Ishikawa (cell line): ENCODE data around the gene KBTBD6.

Source experiments
- CREB1 ChIP-seq: IDR thresholded peaks from 2 replicates; pipeline ENCODE4 v1.6.1; 2012; ENCODE audit warnings: low read depth
- EGR1 ChIP-seq: IDR thresholded peaks from 2 replicates; pipeline ENCODE4 v1.6.1; 2012
- EP300 ChIP-seq: IDR thresholded peaks from 2 replicates; pipeline ENCODE4 v1.6.1; 2012; ENCODE audit warnings: borderline replicate concordance
- RAD21 ChIP-seq: IDR thresholded peaks from 2 replicates; pipeline ENCODE4 v1.6.1; 2012; ENCODE audit warnings: low read depth
- TCF12 ChIP-seq: IDR thresholded peaks from 2 replicates; pipeline ENCODE4 v1.6.1; 2012; ENCODE audit warnings: low read depth
- TEAD4 ChIP-seq: IDR thresholded peaks from 2 replicates; pipeline ENCODE4 v1.6.1; 2012
- YY1 ChIP-seq: IDR thresholded peaks from 2 replicates; pipeline ENCODE4 v1.6.1; 2012; ENCODE audit warnings: low read depth
- TF ChIP-seq, protein P1 (sequence below): IDR thresholded peaks from 2 replicates; pipeline ENCODE4 v1.6.1; 2012; ENCODE audit warnings: low read depth, mild to moderate bottlenecking

DNA sequence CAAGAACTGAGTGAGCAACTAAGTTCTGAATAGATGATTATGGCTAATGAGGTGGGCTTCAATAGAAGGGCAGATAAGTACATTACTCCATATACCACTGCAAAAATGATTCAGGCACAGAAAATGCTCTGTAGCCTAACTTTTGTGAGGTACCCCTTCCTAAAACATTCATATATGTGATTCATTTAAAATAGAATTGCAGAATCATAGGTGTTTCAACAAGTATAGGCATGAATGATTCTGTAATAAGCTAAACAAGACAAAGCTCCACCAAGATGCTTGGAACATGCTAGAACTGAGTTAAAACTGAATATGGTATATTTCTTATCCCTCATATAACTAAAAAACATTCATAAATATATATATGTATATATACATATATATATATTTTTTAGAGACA, 49.6 kb upstream of the KBTBD6 start:
- TF ChIP-seq CREB1 (no peak), YY1 (no peak), EGR1 (no peak), RAD21 (no peak), TEAD4 (no peak), EP300 (no peak), TCF12 (no peak)
- TF ChIP-seq, protein P1, sequence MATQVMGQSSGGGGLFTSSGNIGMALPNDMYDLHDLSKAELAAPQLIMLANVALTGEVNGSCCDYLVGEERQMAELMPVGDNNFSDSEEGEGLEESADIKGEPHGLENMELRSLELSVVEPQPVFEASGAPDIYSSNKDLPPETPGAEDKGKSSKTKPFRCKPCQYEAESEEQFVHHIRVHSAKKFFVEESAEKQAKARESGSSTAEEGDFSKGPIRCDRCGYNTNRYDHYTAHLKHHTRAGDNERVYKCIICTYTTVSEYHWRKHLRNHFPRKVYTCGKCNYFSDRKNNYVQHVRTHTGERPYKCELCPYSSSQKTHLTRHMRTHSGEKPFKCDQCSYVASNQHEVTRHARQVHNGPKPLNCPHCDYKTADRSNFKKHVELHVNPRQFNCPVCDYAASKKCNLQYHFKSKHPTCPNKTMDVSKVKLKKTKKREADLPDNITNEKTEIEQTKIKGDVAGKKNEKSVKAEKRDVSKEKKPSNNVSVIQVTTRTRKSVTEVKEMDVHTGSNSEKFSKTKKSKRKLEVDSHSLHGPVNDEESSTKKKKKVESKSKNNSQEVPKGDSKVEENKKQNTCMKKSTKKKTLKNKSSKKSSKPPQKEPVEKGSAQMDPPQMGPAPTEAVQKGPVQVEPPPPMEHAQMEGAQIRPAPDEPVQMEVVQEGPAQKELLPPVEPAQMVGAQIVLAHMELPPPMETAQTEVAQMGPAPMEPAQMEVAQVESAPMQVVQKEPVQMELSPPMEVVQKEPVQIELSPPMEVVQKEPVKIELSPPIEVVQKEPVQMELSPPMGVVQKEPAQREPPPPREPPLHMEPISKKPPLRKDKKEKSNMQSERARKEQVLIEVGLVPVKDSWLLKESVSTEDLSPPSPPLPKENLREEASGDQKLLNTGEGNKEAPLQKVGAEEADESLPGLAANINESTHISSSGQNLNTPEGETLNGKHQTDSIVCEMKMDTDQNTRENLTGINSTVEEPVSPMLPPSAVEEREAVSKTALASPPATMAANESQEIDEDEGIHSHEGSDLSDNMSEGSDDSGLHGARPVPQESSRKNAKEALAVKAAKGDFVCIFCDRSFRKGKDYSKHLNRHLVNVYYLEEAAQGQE: no peak
